Measurements from ENCODE around the gene TSPAN9.

- TF ChIP-seq CTCF (conservative IDR thresholded peaks at IDR 0.05; ENCODE audit: low read depth, low read length) (no peak), BHLHE40 (IDR thresholded peaks at IDR 0.05; ENCODE audit: low read depth, low read length) (no peak), POLR2A (IDR thresholded peaks at IDR 0.05; ENCODE audit: low read depth, low read length) (no peak), CHD1 (IDR thresholded peaks at IDR 0.05; ENCODE audit: low read depth, low read length) (no peak), ELK1 (IDR thresholded peaks at IDR 0.05; ENCODE audit: borderline replicate concordance, low read depth, low read length) (no peak), RFX5 (IDR thresholded peaks at IDR 0.05; ENCODE audit: low read depth, low read length) (no peak), SMC3 (IDR thresholded peaks at IDR 0.05; ENCODE audit: low read depth, low read length) (no peak), MAFK (IDR thresholded peaks at IDR 0.05; ENCODE audit: low read depth, low read length) (no peak), NFE2L2 (IDR thresholded peaks at IDR 0.05; ENCODE audit: low read depth, low read length) (no peak), FOS (IDR thresholded peaks at IDR 0.05; ENCODE audit: low read depth, low read length) (no peak), CEBPB (IDR thresholded peaks at IDR 0.05; ENCODE audit: low read depth, low read length) (no peak), RAD21 (IDR thresholded peaks at IDR 0.05; ENCODE audit: low read length) (no peak), MAZ (IDR thresholded peaks at IDR 0.05; ENCODE audit: borderline replicate concordance, low read depth, low read length) (no peak), RCOR1 (IDR thresholded peaks at IDR 0.05; ENCODE audit: insufficient replicate concordance, low read length) (no peak)
These were observed 228.9 kb downstream of the TSPAN9 start for GRCh38 chr12:3305904-3306619.
